Transverse colon (tissue), 4 donors: Measurements from ENCODE around the gene ENPP1. TPM values are rescaled to one million over a fixed set of nuclear protein-coding genes. Genes with fewer than 3 reads are reported as not detected.

Source experiments
- DNase-seq: peaks from one replicate; pipeline ENCODE4 v3.0.0-alpha.2; 2019
- H3K27ac ChIP-seq, 4 donors: fragments of 200-600 bp; sonication (generic); 2 replicates each; pipeline ENCODE4 v1.5.1; 2016 to 2018; ENCODE audit warnings: inconsistent platforms in 4 of 4
- H3K27me3 ChIP-seq: fragments of 200-600 bp; sonication (generic); 2 replicates; pipeline ENCODE4 v1.5.1; 2017; ENCODE audit warnings: inconsistent platforms
- H3K36me3 ChIP-seq, 4 donors: fragments of 200-600 bp; sonication (generic); 2 replicates each; pipeline ENCODE4 v1.5.1; 2017 to 2019; ENCODE audit warnings: inconsistent platforms in 4 of 4
- H3K4me1 ChIP-seq, 4 donors: fragments of 200-600 bp; sonication (generic); 2 replicates each; pipeline ENCODE4 v1.5.1; 2017 to 2020; ENCODE audit warnings: inconsistent platforms in 4 of 4
- H3K4me3 ChIP-seq, 4 donors: fragments of 200-600 bp; sonication (generic); 1 replicate in 1 of 4; 2 replicates in 3 of 4; pipeline versions ENCODE4 v1.5.1 to v1.6.1; 2017 to 2019; ENCODE audit warnings: inconsistent platforms in 4 of 4
- H3K9me3 ChIP-seq, 2 donors: fragments of 200-600 bp; sonication (generic); 2 replicates each; pipeline ENCODE4 v1.5.1; 2017 to 2019; ENCODE audit warnings: inconsistent platforms in 2 of 2
- EP300 ChIP-seq: sonication (generic); formaldehyde crosslinking; IDR thresholded peaks from one replicate; pipeline ENCODE4 v1.6.1; 2017; ENCODE audit warnings: antibody characterized with exemption, low read depth
- POLR2A ChIP-seq: fragments of 450-650 bp; IDR thresholded peaks from one replicate; pipeline ENCODE4 v1.6.1; 2016; ENCODE audit warnings: antibody characterized with exemption, mild to moderate bottlenecking, moderate library complexity
- POLR2AphosphoS5 ChIP-seq, 3 donors: sonication (generic); formaldehyde crosslinking; IDR thresholded peaks; one replicate each; pipeline ENCODE4 v1.6.1; 2016; ENCODE audit warnings: antibody characterized with exemption in 3 of 3
- WGBS, 2 donors: methylation state at CpG; one replicate each; pipeline ENCODE4 v1.1.5; 2018; ENCODE audit warnings: low coverage in 1 of 2; 5-methylcytosine and 5-hydroxymethylcytosine counted together
- in situ Hi-C, 4 donors: fragments of 200-750 bp; cut with MboI; loops; one replicate each; pipeline versions ENCODE4 v1.15.0 to v1.15.1; 2017; ENCODE audit warnings: low sequenced_read_pairs in 3 of 4, low pct_ligation_motif_present in 1 of 4, low pct_unique_long_range_greater_than_20kb in 1 of 4
- intact Hi-C: fragments of 100-400 bp; cut with DNase I; formaldehyde crosslinking; loops from one replicate; pipeline ENCODE4 v1.15.1; 2023; ENCODE audit warnings: low total_unique reads
- total RNA-seq, 4 donors: library from RNA; depleted of rRNA; stranded (reverse); fragments of >200 nt; gene quantifications; one replicate each; pipeline ENCODE4 v1.1.0, GENCODE V29; 2016
- TF ChIP-seq, protein P1 (sequence below), 5 experiments: fragments of 200-600 bp in 3 of 5; fragments of 450-650 bp in 2 of 5; sonication (generic) in 3 of 5; IDR thresholded peaks; 1 replicate in 2 of 5; 2 replicates in 3 of 5; pipeline ENCODE4 v1.5.1; 2016 to 2017; ENCODE audit warnings: antibody characterized with exemption in 5 of 5, inconsistent platforms in 3 of 5, mild to moderate bottlenecking in 2 of 5, moderate library complexity in 1 of 5

ENPP1 gene
- total RNA-seq, 4 donors from 2014 or later = 3.4 to 24.0 (median 22.8) TPM

DNA sequence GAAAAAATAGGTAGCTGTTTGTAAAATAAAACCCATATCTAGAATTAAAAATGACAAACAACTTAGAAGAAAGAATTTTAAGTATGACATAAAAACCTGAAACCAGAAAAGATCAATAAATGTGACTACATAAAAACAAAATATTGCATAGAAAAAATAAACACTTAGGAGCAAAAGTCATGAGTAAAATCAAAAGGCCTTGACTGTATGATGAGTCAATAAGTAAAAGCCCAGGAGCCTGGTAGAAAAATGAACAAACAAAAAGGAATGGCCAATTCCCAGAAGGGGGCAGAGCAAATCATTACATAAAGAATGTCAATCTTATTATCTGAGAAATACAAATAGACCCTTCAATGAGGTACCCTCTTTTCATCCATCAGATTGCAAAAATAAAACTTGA, 20.7 kb upstream of the ENPP1 start:
- Histone ChIP-seq H3K9me3 (no peaks in the 10 kb centered on the region), H3K4me1 (no peaks in the 10 kb centered on the region), H3K4me3 (no peak overlapping the region), H3K36me3 (no peaks in the 10 kb centered on the region), H3K27me3 (no peaks in the 10 kb centered on the region), H3K27ac (no peak overlapping the region)
- TF ChIP-seq POLR2A (no peak), EP300 (no peak), POLR2AphosphoS5 (IDR thresholded peaks at IDR 0.05) (no peak)
- TF ChIP-seq, protein P1, sequence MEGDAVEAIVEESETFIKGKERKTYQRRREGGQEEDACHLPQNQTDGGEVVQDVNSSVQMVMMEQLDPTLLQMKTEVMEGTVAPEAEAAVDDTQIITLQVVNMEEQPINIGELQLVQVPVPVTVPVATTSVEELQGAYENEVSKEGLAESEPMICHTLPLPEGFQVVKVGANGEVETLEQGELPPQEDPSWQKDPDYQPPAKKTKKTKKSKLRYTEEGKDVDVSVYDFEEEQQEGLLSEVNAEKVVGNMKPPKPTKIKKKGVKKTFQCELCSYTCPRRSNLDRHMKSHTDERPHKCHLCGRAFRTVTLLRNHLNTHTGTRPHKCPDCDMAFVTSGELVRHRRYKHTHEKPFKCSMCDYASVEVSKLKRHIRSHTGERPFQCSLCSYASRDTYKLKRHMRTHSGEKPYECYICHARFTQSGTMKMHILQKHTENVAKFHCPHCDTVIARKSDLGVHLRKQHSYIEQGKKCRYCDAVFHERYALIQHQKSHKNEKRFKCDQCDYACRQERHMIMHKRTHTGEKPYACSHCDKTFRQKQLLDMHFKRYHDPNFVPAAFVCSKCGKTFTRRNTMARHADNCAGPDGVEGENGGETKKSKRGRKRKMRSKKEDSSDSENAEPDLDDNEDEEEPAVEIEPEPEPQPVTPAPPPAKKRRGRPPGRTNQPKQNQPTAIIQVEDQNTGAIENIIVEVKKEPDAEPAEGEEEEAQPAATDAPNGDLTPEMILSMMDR (IDR thresholded peaks at IDR 0.05) = no peak
- intact Hi-C loops (no loop called here), in situ Hi-C loops (loop anchor here in 2 of 4 donors (10.0 kb wide), 1 partner anchor 128 kb away; no protein-coding TSS in a partner anchor)
- no peak for DNase-seq

DNA sequence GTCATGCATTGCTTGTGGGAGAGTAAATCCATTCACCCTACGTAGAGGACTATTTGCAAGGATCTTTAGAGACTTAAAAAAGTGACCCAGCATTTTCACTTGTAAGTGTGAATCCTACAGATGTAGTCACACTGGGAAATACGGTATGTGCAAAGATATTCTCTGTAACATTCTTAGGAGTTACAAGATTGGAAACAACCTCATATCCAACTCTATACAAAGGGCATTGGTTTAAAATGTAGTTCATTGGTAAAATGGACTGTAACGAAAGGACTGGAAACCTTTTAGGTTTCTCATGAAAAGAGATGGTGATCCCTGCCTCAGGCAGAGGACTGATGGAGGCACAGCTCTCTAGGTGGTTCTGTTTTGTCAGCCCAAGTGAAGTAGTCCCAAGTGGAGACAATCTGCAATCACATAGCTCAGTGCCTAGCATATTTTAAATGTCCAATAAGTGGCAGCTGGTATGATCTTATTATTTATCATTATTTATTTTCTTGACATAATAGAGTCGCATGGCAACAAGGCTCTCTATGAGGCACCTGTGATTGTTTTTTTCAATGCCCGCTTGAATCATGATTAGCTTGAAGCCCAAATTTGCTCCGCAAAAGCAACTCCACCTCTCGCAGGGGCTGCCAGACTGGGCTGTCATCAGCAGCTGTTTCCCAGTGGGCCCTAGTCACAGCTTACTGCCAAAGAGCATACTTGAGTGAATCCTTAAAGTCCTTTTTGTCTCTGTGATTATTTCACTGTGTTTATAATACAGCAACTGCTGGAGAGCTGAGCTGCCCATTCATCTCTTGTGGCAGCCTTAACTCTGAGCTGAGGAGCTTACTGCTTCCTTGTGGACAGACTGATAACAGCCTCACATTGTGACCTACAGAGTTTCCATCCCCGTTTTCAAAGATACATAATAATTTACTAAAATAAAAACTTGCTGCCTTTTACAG, 19.8 kb upstream of the ENPP1 start:
- DNase-seq = no peak
- Histone ChIP-seq H3K9me3 (no peaks in the 10 kb centered on the region), H3K4me3 (no peak overlapping the region), H3K4me1 (no peaks in the 10 kb centered on the region), H3K27me3 (no peaks in the 10 kb centered on the region), H3K27ac (no peak overlapping the region), H3K36me3 (no peaks in the 10 kb centered on the region)
- intact Hi-C loops = no loop called here
- 55 to 63% methylated on average over 6 to 8 of the region's 8 CpGs for WGBS, 2 donors
- TF ChIP-seq POLR2AphosphoS5 (IDR thresholded peaks at IDR 0.05) (peak in 1 of 3 donors; percentile 14), POLR2A (no peak)
- TF ChIP-seq, protein P1 (IDR thresholded peaks at IDR 0.05) = peak in 1 of 5 experiments; percentile 4
- in situ Hi-C loops = loop anchor here in 2 of 4 donors (10.0 kb wide), 1 partner anchor 127 kb away; no protein-coding TSS in a partner anchor

DNA sequence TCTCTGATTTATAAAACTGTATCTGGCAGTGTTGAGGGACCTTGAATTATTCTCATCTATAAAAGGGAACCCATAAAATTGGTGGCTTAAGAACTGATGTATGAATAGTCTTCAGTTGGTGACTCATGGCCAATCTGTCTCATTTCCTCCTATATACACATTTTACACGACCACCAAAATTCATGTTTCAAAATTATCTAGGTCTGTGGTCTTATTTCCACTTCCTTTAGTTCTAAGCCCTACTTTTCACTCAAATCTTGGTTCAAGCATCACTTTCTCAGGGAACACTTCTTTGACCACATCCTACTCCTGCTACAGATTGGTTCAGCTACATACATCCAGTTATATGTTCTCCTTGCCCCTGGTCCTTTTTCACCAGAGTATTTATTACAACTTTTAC, 18.6 kb upstream of the ENPP1 start:
- no peak overlapping the region for H3K4me3 ChIP-seq
- H3K4me1 ChIP-seq = no peaks in the 10 kb centered on the region
- H3K27me3 ChIP-seq = no peaks in the 10 kb centered on the region
- H3K27ac ChIP-seq = no peak overlapping the region
- in situ Hi-C loops (loop anchor here in 2 of 4 donors (10.0 kb wide), 1 partner anchor 126 kb away; no protein-coding TSS in a partner anchor), intact Hi-C loops (no loop called here)
- H3K36me3 ChIP-seq = no peaks in the 10 kb centered on the region
- DNase-seq = no peak
- H3K9me3 ChIP-seq = no peaks in the 10 kb centered on the region
- no peak for TF ChIP-seq EP300
- no peak for TF ChIP-seq POLR2AphosphoS5 (IDR thresholded peaks at IDR 0.05)
- TF ChIP-seq, protein P1 (IDR thresholded peaks at IDR 0.05) = no peak
- no peak for TF ChIP-seq POLR2A
- WGBS, 2 donors = 13 to 25% methylated on average over 1 of the region's 1 CpG

DNA sequence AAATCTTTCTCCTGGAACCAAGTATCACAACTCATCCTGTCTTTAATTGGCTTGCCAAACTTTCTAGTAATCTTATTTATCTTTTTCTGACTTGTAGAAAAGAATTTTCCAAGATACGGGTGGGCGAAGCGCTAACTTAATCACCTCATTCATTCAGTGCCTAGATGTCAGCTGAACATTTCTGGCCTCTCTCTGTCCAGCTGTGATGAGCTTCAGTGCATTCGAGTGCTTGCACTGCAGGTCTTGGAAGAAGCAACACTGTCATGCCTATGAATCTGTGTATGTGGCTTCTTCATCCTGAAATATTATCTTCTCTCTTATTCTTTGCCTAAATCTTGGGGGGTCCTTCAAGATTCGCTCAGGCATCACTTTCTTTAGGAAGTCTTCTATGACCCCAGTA, 16.3 kb upstream of the ENPP1 start:
- intact Hi-C loops (no loop called here), in situ Hi-C loops (no loop called here)
- DNase-seq = no peak
- no peaks in the 10 kb centered on the region for H3K27me3 ChIP-seq
- TF ChIP-seq, protein P1 (IDR thresholded peaks at IDR 0.05) = no peak
- TF ChIP-seq POLR2AphosphoS5 (IDR thresholded peaks at IDR 0.05) = no peak
- no peak for TF ChIP-seq POLR2A
- TF ChIP-seq EP300 = no peak
- 62% methylated on average over 4 to 5 of the region's 5 CpGs for WGBS, 2 donors
- no peak overlapping the region for H3K4me3 ChIP-seq
- no peaks in the 10 kb centered on the region for H3K36me3 ChIP-seq
- no peak overlapping the region for H3K27ac ChIP-seq
- H3K9me3 ChIP-seq = no peaks in the 10 kb centered on the region
- no peaks in the 10 kb centered on the region for H3K4me1 ChIP-seq
